HEK293 (cell line): ENCODE measurements around the gene BOD1L2.

Experiments
- CTCF ChIA-PET: fragments of 350-600 bp; formaldehyde crosslinking; extraction: SDS; loops from one replicate; lab custom pipeline; 2021; ENCODE audit warnings: antibody characterized with exemption; lab: Yijun Ruan, JAX
- POLR2A ChIA-PET: fragments of 300-600 bp; formaldehyde crosslinking; extraction: SDS; loops from one replicate; lab custom pipeline; 2020; ENCODE audit warnings: antibody characterized with exemption, inconsistent platforms; lab: Yijun Ruan, JAX
- H3K27ac ChIP-seq: fragments of 200-500 bp; sonication (Bioruptor generic); 2 replicates; pipeline ENCODE4 v1.5.1; 2014; ENCODE audit warnings: low read depth, low read length, control low read depth, inconsistent platforms; ENCODE audit errors: extremely low read depth
- H3K36me3 ChIP-seq, 2 experiments: fragments of 200-500 bp in 1 of 2; sonication (Bioruptor generic) in 1 of 2; 1 replicate in 1 of 2; 2 replicates in 1 of 2; pipeline ENCODE4 v1.5.1; 2014 to 2017; ENCODE audit warnings: inconsistent platforms in 2 of 2, low read length in 2 of 2; ENCODE audit not compliant: control insufficient read depth in 2 of 2, insufficient read depth in 1 of 2
- H3K4me1 ChIP-seq: fragments of 200-500 bp; sonication (Bioruptor generic); 2 replicates; pipeline ENCODE4 v1.5.1; 2014; ENCODE audit warnings: mild to moderate bottlenecking, low read length, inconsistent platforms; ENCODE audit not compliant: control insufficient read depth, insufficient read depth
- H3K4me3 ChIP-seq: 2 replicates; pipeline ENCODE4 v1.5.1; 2011; ENCODE audit warnings: low read depth, mild to moderate bottlenecking, control low read depth, low read length, moderate library complexity
- H3K9me3 ChIP-seq: fragments of 200-500 bp; sonication (Bioruptor generic); 2 replicates; pipeline ENCODE4 v1.5.1; 2014; ENCODE audit warnings: low read depth, low read length, inconsistent platforms; ENCODE audit not compliant: control insufficient read depth, insufficient read depth
- HOXA7 ChIP-seq: sonication (generic); formaldehyde crosslinking; IDR thresholded peaks from 2 replicates; pipeline ENCODE4 v1.8.1; 2022; ENCODE audit warnings: missing genetic modification reagents, borderline replicate concordance
- SP3 ChIP-seq: fragments of 450-650 bp; formaldehyde crosslinking; IDR thresholded peaks from 2 replicates; pipeline ENCODE4 v1.5.1; 2016; ENCODE audit warnings: missing biosample characterization, missing genetic modification characterization
- ZNF133 ChIP-seq: fragments of 450-650 bp; formaldehyde crosslinking; IDR thresholded peaks from 2 replicates; pipeline ENCODE4 v1.5.1; 2016; ENCODE audit warnings: missing biosample characterization, missing genetic modification characterization
- ZNF623 ChIP-seq: fragments of 450-650 bp; formaldehyde crosslinking; IDR thresholded peaks from 2 replicates; pipeline ENCODE4 v1.5.1; 2016; ENCODE audit warnings: missing biosample characterization, missing genetic modification characterization
- ZNF658 ChIP-seq: fragments of 450-650 bp; formaldehyde crosslinking; IDR thresholded peaks from 2 replicates; pipeline ENCODE4; 2016; ENCODE audit warnings: missing biosample characterization, missing genetic modification characterization
- ZXDB ChIP-seq: fragments of 450-650 bp; formaldehyde crosslinking; IDR thresholded peaks from 2 replicates; pipeline ENCODE4 v1.5.1; 2016; ENCODE audit warnings: missing biosample characterization, missing genetic modification characterization

Gene BOD1L2

DNA sequence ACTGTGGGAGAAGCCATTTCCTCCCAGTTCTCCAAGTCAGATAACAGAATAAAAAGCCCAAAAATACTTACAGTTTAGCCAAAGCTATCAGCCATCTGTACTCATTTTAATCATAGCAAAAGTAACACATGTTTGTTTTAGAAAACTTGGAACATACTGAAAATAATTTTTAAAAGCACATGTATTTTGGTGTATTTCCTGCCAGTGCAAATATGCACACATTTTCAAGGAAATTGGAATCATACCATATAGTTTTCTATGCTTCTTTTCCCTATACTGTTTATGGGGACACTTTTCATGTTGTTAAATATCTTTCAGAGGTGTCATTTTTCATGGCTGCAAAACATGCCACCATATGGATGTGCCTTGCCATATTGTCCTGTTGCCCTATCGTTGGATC, 51.2 kb downstream of the BOD1L2 start:
- TF ChIP-seq ZXDB (tag by site-specific recombination) = no peak
- TF ChIP-seq ZNF133 (tag by site-specific recombination) = no peak
- no peak for TF ChIP-seq ZNF658 (tag by site-specific recombination)
- no peak for TF ChIP-seq ZNF623 (tag by site-specific recombination)
- TF ChIP-seq SP3 = no peak
- no peak for TF ChIP-seq HOXA7 (CRISPR knock-in tag)
- TF ChIP-seq, all 188 proteins: peak for 0
- Histone ChIP-seq H3K9me3 (no peaks in the 10 kb centered on the region), H3K27ac (no peak overlapping the region), H3K36me3 (no peaks in the 10 kb centered on the region), H3K4me3 (no peak overlapping the region), H3K4me1 (no peaks in the 10 kb centered on the region)
- POLR2A ChIA-PET = no interaction called here
- CTCF ChIA-PET = no interaction called here
